Sigmoid colon (tissue), 7 donors: Measurements from ENCODE around the gene GRM5. TPM values are rescaled to one million over a fixed set of nuclear protein-coding genes. Genes with fewer than 3 reads are reported as not detected.
"Not testable (repeated sequence)": the region's sequence is repeated elsewhere in the genome, so short reads cannot be mapped to it uniquely, and the experiment has no call there.

Source experiments
- DNase-seq: peaks from one replicate; pipeline ENCODE4 v3.0.0-alpha.2; 2019
- H3K27ac ChIP-seq, 4 donors: fragments of 200-600 bp; sonication (generic); one replicate each; pipeline ENCODE4 v1.5.1; 2016 to 2019; ENCODE audit warnings: mild to moderate bottlenecking in 1 of 4
- H3K27me3 ChIP-seq, 3 donors: fragments of 200-600 bp; sonication (generic); one replicate each; pipeline ENCODE4 v1.5.1; 2019; ENCODE audit warnings: mild to moderate bottlenecking in 1 of 3
- H3K36me3 ChIP-seq, 4 donors: fragments of 200-600 bp; sonication (generic); one replicate each; pipeline ENCODE4 v1.5.1; 2016 to 2019
- H3K4me1 ChIP-seq, 4 donors: fragments of 200-600 bp; sonication (generic); one replicate each; pipeline ENCODE4 v1.5.1; 2017 to 2019
- H3K4me3 ChIP-seq, 4 donors: fragments of 200-600 bp; sonication (generic); one replicate each; pipeline ENCODE4 v1.5.1; 2017 to 2019; ENCODE audit warnings: mild to moderate bottlenecking in 2 of 4, moderate library complexity in 1 of 4
- H3K9me3 ChIP-seq, 4 donors: fragments of 200-600 bp in 3 of 4; sonication (generic) in 3 of 4; one replicate each; pipeline versions ENCODE4 v1.5.1 to v1.6.1; 2013 to 2019
- EP300 ChIP-seq, 4 donors: sonication (generic); formaldehyde crosslinking; IDR thresholded peaks; one replicate each; pipeline ENCODE4 v1.6.1; 2017; ENCODE audit warnings: antibody characterized with exemption in 4 of 4
- POLR2A ChIP-seq, 2 donors: fragments of 450-650 bp; IDR thresholded peaks; one replicate each; pipeline ENCODE4 v1.6.1; 2016; ENCODE audit warnings: antibody characterized with exemption in 2 of 2, mild to moderate bottlenecking in 2 of 2, moderate library complexity in 2 of 2
- POLR2AphosphoS5 ChIP-seq, 4 donors: sonication (generic); formaldehyde crosslinking; IDR thresholded peaks; one replicate each; pipeline ENCODE4 v1.6.1; 2017; ENCODE audit warnings: antibody characterized with exemption in 4 of 4
- WGBS, 2 donors: extraction: QIAGEN DNeasy Blood & Tissue Kit; methylation state at CpG; one replicate each; pipeline ENCODE4 v1.1.7; 2013; 5-methylcytosine and 5-hydroxymethylcytosine counted together
- intact Hi-C: fragments of 100-400 bp; cut with DNase I; formaldehyde crosslinking; loops from one replicate; pipeline ENCODE4 v1.15.1; 2023
- polyA plus RNA-seq, 3 donors: library from polyadenylated mRNA; stranded (reverse); fragments of 200-250 nt; gene quantifications; one replicate each; pipeline ENCODE4 v1.2.3, GENCODE V29; 2013
- total RNA-seq, 4 donors: library from RNA; depleted of rRNA; stranded (reverse); fragments of >200 nt; gene quantifications; one replicate each; pipeline ENCODE4 v1.1.0, GENCODE V29; 2016
- TF ChIP-seq, protein P1 (sequence below), 4 experiments: fragments of 450-650 bp in 3 of 4; fragments of 200-600 bp in 1 of 4; IDR thresholded peaks; one replicate each; pipeline ENCODE4 v1.5.1; 2016 to 2019; ENCODE audit warnings: antibody characterized with exemption in 4 of 4, mild to moderate bottlenecking in 3 of 4, moderate library complexity in 2 of 4
- donor health status: healthy with polysubstance abuse.
- donor health status: Bipolar disorder and iron deficiency.
- donor health status: healthy.

The GRM5 gene
- total and polyA plus RNA-seq, 7 donors, result under 0.01 to 0.49 TPM; not detected in 5

DNA sequence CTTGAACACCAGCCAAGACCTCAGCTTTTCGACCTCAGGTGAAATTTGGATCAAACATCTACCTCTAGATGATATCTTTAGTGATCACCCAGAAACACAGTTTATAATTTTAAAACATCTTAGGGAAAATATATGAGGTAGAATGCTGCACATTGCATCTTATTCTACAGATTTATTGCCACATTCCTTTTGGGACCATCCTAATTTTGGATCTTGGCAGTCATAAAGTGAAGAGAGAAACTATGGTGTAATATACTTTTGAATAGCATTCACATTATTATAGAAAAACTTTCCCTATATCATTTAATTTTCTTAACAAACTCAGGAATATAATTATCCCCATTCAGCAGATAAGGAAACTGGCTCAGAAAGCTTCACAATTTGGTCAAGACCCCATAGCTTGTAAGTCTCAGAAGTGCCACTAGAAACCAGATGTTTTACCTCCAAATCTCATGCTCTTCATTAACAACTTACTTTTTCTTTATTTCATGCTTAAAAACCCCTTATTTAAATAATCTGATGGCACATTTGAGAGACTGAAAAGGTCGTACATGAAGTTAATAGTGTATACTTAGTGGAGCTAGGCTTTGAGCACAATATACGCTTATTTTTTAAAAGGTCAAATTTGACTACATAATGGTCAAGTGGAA is 529.0 kb downstream of the GRM5 start:
- 85 to 89% methylated on average over 3 of the region's 3 CpGs for WGBS, 2 donors
- H3K36me3 ChIP-seq, result no peaks in the 10 kb centered on the region
- peaks cover 0 to 15% (median 6%) of the 10 kb centered on the region in 4 donors for H3K4me1 ChIP-seq
- no peaks in the 10 kb centered on the region for H3K9me3 ChIP-seq
- H3K27ac ChIP-seq, result peak overlapping the region in 2 of 4 donors; percentile 3 to 60
- TF ChIP-seq POLR2A (IDR thresholded peaks at IDR 0.05) (no peak), EP300 (IDR thresholded peaks at IDR 0.05) (no peak)
- DNase-seq, result no peak
- H3K27me3 ChIP-seq, result no peaks in the 10 kb centered on the region
- H3K4me3 ChIP-seq, result no peak overlapping the region
- intact Hi-C loops, result loop anchor here (10.0 kb wide), 1 partner anchor 202 kb away; the partner anchor contains the start of gene CTSC

DNA sequence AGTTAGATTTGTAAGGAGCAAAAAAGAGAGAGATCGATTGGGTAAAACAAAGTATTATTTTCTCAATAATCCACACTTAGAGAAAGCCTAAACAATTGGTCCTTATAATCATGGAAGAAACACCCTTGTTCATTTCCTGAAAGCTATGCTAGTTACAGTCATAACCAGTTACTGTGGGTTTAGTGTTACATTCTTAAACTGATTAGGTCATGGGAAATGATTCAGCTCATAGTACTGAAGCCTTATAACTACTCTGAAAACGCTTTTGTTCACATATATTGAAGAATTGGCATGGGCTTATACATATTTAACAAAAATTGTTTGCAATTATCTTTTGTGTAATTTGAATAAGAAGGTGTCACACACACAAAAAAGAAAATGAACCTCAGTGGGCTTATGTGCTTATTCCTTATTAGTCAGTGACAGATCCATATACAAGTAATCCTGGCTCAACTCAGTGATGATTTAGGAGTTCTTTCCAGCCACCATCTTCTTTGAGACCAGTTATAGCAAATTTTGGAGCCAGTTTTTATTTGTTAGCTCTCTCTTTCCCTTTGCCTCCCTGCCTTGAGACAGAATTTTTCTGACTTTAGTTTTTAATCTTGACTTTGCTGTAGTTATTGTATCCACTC is 529.8 kb downstream of the GRM5 start:
- Histone ChIP-seq H3K4me1 (peaks cover 0 to 15% (median 6%) of the 10 kb centered on the region in 4 donors), H3K27ac (peak overlapping the region in 2 of 4 donors; percentile 19 to 60), H3K4me3 (no peak overlapping the region), H3K9me3 (no peaks in the 10 kb centered on the region), H3K36me3 (no peaks in the 10 kb centered on the region), H3K27me3 (no peaks in the 10 kb centered on the region)
- intact Hi-C loops, result loop anchor here (10.0 kb wide), 1 partner anchor 201 kb away; the partner anchor contains the start of gene CTSC
- DNase-seq, result no peak
- TF ChIP-seq, protein P1, sequence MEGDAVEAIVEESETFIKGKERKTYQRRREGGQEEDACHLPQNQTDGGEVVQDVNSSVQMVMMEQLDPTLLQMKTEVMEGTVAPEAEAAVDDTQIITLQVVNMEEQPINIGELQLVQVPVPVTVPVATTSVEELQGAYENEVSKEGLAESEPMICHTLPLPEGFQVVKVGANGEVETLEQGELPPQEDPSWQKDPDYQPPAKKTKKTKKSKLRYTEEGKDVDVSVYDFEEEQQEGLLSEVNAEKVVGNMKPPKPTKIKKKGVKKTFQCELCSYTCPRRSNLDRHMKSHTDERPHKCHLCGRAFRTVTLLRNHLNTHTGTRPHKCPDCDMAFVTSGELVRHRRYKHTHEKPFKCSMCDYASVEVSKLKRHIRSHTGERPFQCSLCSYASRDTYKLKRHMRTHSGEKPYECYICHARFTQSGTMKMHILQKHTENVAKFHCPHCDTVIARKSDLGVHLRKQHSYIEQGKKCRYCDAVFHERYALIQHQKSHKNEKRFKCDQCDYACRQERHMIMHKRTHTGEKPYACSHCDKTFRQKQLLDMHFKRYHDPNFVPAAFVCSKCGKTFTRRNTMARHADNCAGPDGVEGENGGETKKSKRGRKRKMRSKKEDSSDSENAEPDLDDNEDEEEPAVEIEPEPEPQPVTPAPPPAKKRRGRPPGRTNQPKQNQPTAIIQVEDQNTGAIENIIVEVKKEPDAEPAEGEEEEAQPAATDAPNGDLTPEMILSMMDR (IDR thresholded peaks at IDR 0.05), result no peak
- TF ChIP-seq POLR2AphosphoS5 (IDR thresholded peaks at IDR 0.05), result peak in 1 of 4 donors; percentile 32
- TF ChIP-seq EP300 (IDR thresholded peaks at IDR 0.05), result no peak
- WGBS, 2 donors, result 22 to 30% methylated on average over 2 of the region's 2 CpGs

DNA sequence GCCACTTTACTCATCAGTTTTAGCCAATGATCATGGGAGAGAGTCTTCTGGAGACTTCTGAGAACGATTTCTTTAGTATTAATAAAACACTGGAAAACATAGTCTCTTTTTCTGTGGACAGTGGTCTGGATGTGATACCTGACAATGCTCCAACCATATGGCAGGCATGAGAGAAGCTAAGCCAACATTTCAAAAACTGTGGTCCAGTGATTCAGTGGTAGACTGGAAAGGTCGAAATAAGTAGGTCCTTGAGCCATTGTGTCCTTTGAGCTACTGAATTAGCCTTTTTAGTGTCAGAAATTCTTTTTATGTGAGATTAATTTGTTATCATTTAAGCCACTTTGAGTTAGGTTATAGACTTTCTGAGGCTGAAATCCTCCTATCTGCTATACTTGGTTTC is 530.5 kb downstream of the GRM5 start:
- H3K36me3 ChIP-seq, result no peaks in the 10 kb centered on the region
- H3K4me3 ChIP-seq, result no peak overlapping the region
- no peaks in the 10 kb centered on the region for H3K27me3 ChIP-seq
- intact Hi-C loops, result loop anchor here (10.0 kb wide), 1 partner anchor 200 kb away; the partner anchor contains the start of gene CTSC
- peaks cover 0 to 16% (median 6%) of the 10 kb centered on the region in 4 donors for H3K4me1 ChIP-seq
- no peak for DNase-seq
- H3K27ac ChIP-seq, result peak overlapping the region in 2 of 4 donors; percentile 19 to 60
- TF ChIP-seq POLR2AphosphoS5 (IDR thresholded peaks at IDR 0.05) (no peak), EP300 (IDR thresholded peaks at IDR 0.05) (no peak), POLR2A (IDR thresholded peaks at IDR 0.05) (no peak)
- TF ChIP-seq, protein P1 (IDR thresholded peaks at IDR 0.05), result no peak
- WGBS, 2 donors, result 86 to 88% methylated on average over 2 of the region's 2 CpGs
- no peaks in the 10 kb centered on the region for H3K9me3 ChIP-seq

DNA sequence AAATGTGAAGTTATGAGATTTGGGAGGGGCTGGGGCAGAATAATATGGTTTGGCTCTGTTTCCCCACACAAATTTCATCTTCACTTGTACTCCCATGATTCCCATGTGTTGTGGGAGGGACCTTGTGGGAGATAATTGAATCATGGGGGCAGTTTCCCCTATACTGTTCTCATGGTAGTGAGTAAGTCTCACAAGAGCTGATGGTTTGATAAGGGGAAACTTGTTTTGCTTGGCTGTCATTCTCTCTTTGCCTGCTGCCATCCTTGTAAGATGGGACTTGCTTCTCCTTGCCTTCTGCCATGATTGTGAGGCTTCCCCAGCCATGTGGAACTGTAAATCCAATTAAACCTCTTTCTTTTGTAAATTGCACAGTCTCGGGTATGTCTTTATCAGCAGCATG is 531.1 kb downstream of the GRM5 start:
- not testable (repeated sequence) for H3K9me3 ChIP-seq, DNase-seq, H3K27ac ChIP-seq, H3K36me3 ChIP-seq, H3K4me3 ChIP-seq, H3K27me3 ChIP-seq
- 94 to 95% methylated on average over 1 of the region's 1 CpG for WGBS, 2 donors
- H3K4me1 ChIP-seq, result peaks cover 0 to 21% (median 9%) of the 10 kb centered on the region in 4 donors
- intact Hi-C loops, result loop anchor here (10.0 kb wide), 1 partner anchor 200 kb away; the partner anchor contains the start of gene CTSC

DNA sequence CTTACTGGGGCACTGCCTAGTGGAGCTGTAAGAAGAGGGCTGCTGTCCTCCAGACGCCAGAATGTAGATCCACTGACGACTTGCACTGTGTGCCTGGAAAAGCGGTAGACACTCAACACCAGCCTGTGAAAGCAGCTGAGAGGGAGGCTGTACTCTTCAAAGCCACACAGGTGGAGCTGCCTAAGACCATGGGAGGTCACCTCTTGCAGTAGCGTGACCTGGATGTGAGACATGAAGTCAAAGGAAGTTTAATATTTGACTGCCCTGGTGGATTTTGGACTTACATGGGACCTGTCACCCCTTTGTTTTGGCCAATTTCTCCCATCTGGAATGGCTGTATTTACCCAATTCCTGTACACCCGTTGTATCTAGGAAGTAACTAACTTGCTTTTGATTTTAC is 531.6 kb downstream of the GRM5 start:
- WGBS, 2 donors, result 76 to 90% methylated on average over 5 of the region's 5 CpGs

DNA sequence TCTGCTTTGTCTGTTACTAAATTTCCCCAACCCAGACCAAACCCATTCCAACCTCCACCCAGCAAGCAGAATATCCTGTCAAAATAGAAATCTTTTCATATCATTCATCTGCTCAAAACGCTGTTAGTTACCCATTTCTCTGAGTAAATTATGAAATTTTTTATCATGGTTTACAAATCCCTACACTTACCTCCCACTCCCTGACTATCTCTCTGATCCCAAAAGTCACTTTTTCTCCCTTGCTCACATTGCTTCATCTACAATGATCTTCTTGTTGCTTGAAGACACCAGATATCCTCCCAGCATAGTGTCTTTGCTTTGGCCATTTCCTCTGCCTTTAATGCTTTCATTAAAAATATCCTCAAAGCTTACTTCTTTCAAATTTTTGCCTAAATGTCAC is 532.8 kb downstream of the GRM5 start:
- H3K4me3 ChIP-seq, result no peak overlapping the region
- no peaks in the 10 kb centered on the region for H3K36me3 ChIP-seq
- no peaks in the 10 kb centered on the region for H3K9me3 ChIP-seq
- DNase-seq, result no peak
- H3K27ac ChIP-seq, result no peak overlapping the region
- no peak for TF ChIP-seq POLR2AphosphoS5 (IDR thresholded peaks at IDR 0.05)
- no peak for TF ChIP-seq POLR2A (IDR thresholded peaks at IDR 0.05)
- TF ChIP-seq, protein P1 (IDR thresholded peaks at IDR 0.05), result no peak
- no peak for TF ChIP-seq EP300 (IDR thresholded peaks at IDR 0.05)
- peaks cover 0 to 29% (median 12%) of the 10 kb centered on the region in 4 donors for H3K4me1 ChIP-seq
- intact Hi-C loops, result loop anchor here (10.0 kb wide), 1 partner anchor 198 kb away; the partner anchor contains the start of gene CTSC
- WGBS, 2 donors, result 85 to 88% methylated on average over 1 of the region's 1 CpG
- no peaks in the 10 kb centered on the region for H3K27me3 ChIP-seq

More for the DNA sequence above, 531.6 kb downstream of the GRM5 start:
- intact Hi-C loops, result loop anchor here (10.0 kb wide), 1 partner anchor 199 kb away; the partner anchor contains the start of gene CTSC
- no peaks in the 10 kb centered on the region for H3K36me3 ChIP-seq
- no peak for TF ChIP-seq POLR2A (IDR thresholded peaks at IDR 0.05)
- DNase-seq, result no peak
- H3K27me3 ChIP-seq, result no peaks in the 10 kb centered on the region
- H3K9me3 ChIP-seq, result no peaks in the 10 kb centered on the region
- H3K4me3 ChIP-seq, result no peak overlapping the region
- H3K27ac ChIP-seq, result no peak overlapping the region
- H3K4me1 ChIP-seq, result peaks cover 0 to 26% (median 12%) of the 10 kb centered on the region in 4 donors
